Dermis blood vessel endothelial cell (primary cell): ENCODE data around the gene PTEN. TPM values are rescaled to one million over a fixed set of nuclear protein-coding genes. Genes with fewer than 3 reads are reported as not detected.
"Not testable (repeated sequence)": the region's sequence is repeated elsewhere in the genome, so short reads cannot be mapped to it uniquely, and the experiment has no call there.

Experiments used
- DNase-seq: peaks from one replicate; pipeline ENCODE4 v3.0.0; 2010
- total RNA-seq: library from RNA; depleted of rRNA; stranded (reverse); fragments of >200 nt; gene quantifications from 2 replicates; pipeline ENCODE4 v1.2.3, GENCODE V29; 2014

Gene PTEN
- total RNA-seq, 1 donor from 2014 or later = 122 TPM

DNA sequence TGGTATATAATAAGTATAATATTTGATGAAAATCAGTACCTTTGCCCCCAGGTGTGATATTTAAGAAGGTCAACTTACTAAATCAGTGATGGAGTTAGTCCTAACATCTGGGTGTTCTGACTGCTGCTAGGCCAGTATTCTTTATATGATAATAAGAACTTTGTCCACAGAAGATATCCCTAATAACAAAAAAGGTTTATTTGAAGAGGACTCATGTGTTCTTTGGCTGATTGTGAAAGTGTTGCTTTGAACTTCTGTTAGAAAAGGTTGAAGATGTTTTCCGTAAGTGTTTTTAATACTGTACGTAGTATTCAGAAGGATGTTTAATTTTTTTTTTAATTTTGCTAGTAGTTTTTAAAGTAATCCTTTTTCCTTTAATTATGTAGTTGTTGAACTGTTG, 10.2 kb downstream of the PTEN start:
- no peak for DNase-seq

- no peak for DNase-seq
Observed at GRCh38 chr10:87875929-87876571, 12.6 kb downstream of the PTEN start.

DNA sequence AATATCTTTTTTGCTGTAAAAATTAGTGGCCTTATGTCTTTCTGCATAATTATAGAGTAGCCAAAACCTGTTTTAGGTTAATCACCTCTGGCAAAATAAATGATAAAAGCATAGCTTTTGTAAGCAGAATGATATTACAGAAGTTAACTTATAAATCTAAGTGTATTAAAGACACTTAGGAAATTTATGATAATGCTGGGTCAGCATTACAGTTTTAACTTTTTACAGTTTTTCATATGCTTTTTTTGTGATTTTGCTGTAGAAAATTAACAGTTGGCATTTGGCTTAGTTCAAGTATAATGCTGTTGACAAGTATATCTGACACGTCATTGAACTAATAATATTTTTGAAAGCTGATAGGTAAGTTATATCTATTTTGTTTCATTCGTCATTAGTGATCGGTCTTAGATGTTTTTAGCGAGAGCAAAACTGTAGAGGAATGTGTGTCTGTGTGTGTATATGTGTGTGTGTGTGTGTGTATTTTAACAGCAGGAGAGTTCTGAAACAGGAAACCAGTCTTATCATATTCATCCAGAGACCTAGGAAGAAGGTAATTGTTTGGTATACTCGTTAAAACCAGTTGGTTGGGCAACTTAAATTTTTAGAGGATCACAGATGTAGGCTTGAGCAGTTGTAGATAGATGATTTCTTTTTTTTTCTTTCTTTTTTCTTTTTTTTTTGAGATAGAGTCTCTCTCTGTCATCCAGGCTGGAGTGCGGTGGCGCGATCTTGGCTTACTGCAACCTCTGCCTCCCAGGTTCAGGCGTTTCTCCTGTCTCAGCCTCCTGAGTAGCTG, 15.4 kb downstream of the PTEN start:
- DNase-seq = peak; percentile 43

- DNase-seq = no peak
Observed at GRCh38 chr10:87880336-87880735, 16.9 kb downstream of the PTEN start.

DNA sequence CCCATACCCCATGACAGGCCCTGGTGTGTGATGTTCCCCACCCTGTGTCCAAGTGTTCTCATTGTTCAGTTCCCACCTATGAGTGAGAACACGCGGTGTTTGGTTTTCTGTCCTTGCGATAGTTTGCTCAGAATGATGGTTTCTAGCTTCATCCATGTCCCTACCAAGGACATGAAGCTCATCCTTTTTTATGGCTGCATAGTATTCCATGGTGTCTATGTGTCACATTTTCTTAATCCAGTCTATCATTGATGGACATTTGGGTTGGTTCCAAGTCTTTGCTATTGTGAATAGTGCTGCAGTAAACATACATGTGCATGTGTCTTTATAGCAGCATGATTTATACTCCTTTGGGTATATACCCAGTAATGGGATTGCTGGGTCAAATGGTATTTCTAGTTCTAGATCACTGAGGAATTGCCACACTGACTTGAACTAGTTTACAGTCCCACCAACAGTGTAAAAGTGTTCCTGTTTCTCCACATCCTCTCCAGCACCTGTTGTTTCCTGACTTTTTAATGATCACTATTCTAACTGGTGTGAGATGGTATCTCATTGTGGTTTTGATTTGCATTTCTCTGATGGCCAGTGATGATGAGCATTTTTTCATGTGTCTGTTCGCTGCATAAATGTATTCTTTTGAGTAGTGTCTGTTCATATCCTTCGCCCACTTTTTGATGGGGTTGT, 18.1 kb downstream of the PTEN start:
- not testable (repeated sequence) for DNase-seq

- no peak for DNase-seq
Observed at GRCh38 chr10:87882555-87883294, 19.3 kb downstream of the PTEN start.

DNA sequence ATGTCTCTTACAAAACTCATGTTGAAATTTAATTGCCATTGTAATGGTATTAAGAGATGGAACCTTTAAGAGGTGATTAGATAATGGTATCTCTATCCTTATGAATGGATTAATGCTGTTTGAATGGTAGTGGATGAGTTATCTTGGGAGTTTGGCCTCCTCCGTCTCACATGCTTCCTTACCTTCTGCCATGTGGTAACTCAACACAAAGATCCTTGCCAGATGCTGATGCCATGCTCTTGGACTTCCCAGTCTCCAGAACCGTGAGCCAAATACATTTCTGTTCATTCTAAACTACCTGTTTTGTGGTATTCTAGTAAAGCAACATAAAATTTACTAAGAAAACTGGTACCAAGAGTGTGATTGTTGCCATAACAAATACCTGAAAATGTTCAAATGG, 23.2 kb downstream of the PTEN start:
- no peak for DNase-seq

DNA sequence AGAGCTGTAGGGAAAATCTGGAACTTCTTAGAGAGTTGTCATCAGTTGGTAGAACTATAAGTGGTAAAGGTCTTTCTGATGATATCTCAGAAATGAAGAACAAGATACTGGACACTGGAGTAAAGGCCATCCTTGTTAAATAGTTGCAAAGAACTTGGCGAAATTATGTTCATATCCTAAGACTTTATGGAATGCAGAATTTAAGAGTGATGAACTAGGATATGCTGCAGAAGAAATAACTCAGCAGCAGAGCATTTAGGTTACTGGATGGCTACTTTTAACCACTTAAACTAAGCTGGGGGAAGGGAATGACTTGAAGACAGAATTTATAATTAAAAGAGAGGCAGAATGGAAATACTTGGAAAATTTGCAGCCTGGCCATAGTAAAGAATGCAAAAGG, 23.7 kb downstream of the PTEN start:
- no peak for DNase-seq

GRCh38 chr10:87887548-87888289, 24.3 kb downstream of the PTEN start:
- DNase-seq = no peak

GRCh38 chr10:87895430-87895829, 32.0 kb downstream of the PTEN start:
- DNase-seq = no peak

DNA sequence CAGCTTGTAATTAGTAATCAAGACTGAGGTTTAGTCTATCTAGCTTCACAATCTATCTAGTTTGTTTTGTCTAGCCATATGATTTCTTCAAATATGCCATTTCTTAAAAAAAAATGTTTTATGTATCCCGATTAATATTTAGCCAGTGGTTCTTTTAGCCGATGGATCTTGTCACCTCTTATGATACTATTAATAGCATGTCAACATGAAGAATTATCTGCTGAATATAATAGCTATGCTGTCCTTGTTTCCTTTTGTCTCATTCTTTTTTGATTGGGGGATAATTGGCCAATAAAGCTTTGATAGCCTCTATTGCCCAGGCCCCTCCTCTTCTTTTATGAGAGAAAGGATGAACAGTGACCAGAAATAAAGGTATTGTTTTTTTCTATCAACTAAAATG, 32.8 kb downstream of the PTEN start:
- DNase-seq = no peak

GRCh38 chr10:87897957-87898356, 34.5 kb downstream of the PTEN start:
- DNase-seq = not testable (repeated sequence)

DNA sequence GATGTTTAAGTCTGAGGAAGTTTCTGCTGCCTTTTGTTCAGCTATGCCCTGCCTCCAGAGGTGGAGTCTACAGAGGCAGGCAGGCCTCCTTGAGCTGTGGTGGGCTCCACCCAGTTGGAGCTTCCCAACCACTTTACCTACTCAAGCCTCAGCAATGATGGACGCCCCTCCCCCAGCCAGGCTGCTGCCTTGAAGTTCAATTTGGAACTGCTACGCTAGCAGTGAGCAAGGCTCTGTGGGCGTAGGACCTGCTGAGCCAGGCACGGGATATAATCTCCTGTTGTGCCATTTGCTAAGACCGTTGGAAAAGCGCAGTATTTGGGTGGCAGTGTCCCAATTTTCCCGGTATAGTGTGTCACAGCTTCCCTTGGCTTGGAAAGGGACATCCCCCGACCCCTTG, 40.0 kb downstream of the PTEN start:
- not testable (repeated sequence) for DNase-seq

GRCh38 chr10:87913156-87913921, 49.9 kb downstream of the PTEN start:
- no peak for DNase-seq

GRCh38 chr10:87915406-87915805, 52.0 kb downstream of the PTEN start:
- no peak for DNase-seq

- DNase-seq = peak; percentile 89
Observed at GRCh38 chr10:87915989-87916388, 52.6 kb downstream of the PTEN start.

DNA sequence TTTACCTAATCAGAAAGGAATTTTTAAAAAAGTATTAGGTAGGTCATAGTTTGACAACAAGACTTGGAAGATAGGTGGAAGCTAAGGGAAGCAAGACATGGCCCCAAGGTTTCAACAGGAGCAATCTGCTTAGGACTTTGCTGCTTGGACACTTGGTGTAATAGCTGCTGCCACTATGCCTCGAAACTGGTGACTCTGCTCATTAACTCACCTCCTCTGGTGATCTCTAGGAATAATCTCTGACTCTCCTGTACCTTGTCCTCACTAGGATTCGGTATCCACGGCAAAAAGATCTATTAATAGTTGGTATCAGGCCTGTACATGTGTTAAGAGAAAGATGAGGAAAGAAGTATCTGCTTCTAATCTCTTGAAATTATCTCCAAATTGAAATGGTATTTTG, 53.1 kb downstream of the PTEN start:
- DNase-seq = no peak

GRCh38 chr10:87918254-87918859, 54.9 kb downstream of the PTEN start:
- peak; percentile 74 for DNase-seq

- DNase-seq = no peak
Observed at GRCh38 chr10:87920538-87920937, 57.1 kb downstream of the PTEN start.

GRCh38 chr10:87921931-87922688, 58.7 kb downstream of the PTEN start:
- DNase-seq = peak; percentile 27
